ENCODE data around the gene REG1A.

DNA sequence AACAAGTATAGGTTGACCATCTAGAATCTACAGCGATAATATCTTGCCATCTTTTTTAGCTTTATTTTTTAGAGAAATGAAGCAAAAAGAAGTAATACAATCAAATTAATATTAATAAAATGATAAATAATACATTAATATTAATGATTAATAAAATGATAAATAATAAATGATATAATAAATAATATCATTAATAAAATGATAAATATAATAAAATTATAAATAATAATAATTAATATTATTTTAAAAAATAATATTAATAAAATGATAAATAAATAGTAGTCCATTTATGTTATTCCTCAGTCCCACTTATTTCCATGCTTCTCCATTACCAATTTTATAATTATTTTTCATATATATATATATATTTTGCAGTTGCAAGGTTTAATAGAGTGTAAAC lies 42.5 kb downstream of the REG1A start:
- TF ChIP-seq POLR2A (IDR thresholded peaks at IDR 0.05; ENCODE audit: low read length) (no peak), GATA1 (IDR thresholded peaks at IDR 0.05; ENCODE audit: low read depth, low read length) (no peak)

Measured in erythroblast (primary cell).